GM23248 (cell line): ENCODE measurements around the gene TIMM50.

Experiments
- EZH2 ChIP-seq: fragments of 200-600 bp; sonication (generic); IDR thresholded peaks from 2 replicates; pipeline ENCODE4 v1.6.1; 2018; ENCODE audit warnings: antibody characterized with exemption, mild to moderate bottlenecking; ENCODE audit not compliant: insufficient read depth, poor library complexity, severe bottlenecking
- EZH2phosphoT487 ChIP-seq: fragments of 200-600 bp; sonication (generic); IDR thresholded peaks from 2 replicates; pipeline ENCODE4 v1.6.1; 2018; ENCODE audit warnings: antibody characterized with exemption, moderate library complexity, mild to moderate bottlenecking, low read depth; ENCODE audit not compliant: insufficient read depth

- TF ChIP-seq EZH2 (no peak), EZH2phosphoT487 (no peak)
These were observed 26.5 kb downstream of the TIMM50 start for GRCh38 chr19:39506944-39507714.
